IPS-11a (cell line): ENCODE data around the gene CD79A.

ENCODE experiments used
- H3K4me3 ChIP-seq: one replicate; pipeline ENCODE4 v1.5.1; 2013; ENCODE audit warnings: low read depth, low read length, control low read depth

Gene CD79A

GRCh38 chr19:41917676-41918075 lies 40.6 kb downstream of the CD79A start:
- H3K4me3 ChIP-seq, result no peak overlapping the region

- no peak overlapping the region for H3K4me3 ChIP-seq
These were observed 41.0 kb downstream of the CD79A start for GRCh38 chr19:41918095-41918494.

GRCh38 chr19:41918653-41919244 lies 41.7 kb downstream of the CD79A start:
- H3K4me3 ChIP-seq, result no peak overlapping the region

- H3K4me3 ChIP-seq, result no peak overlapping the region
These were observed 43.1 kb downstream of the CD79A start for GRCh38 chr19:41919948-41920712.

- H3K4me3 ChIP-seq, result no peak overlapping the region
These were observed 44.0 kb downstream of the CD79A start for GRCh38 chr19:41920882-41921576.

GRCh38 chr19:41921577-41922576 lies 44.8 kb downstream of the CD79A start:
- no peak overlapping the region for H3K4me3 ChIP-seq

- H3K4me3 ChIP-seq, result no peak overlapping the region
These were observed 45.5 kb downstream of the CD79A start for GRCh38 chr19:41922585-41922984.

- H3K4me3 ChIP-seq, result no peak overlapping the region
These were observed 46.1 kb downstream of the CD79A start for GRCh38 chr19:41923045-41923788.

- H3K4me3 ChIP-seq, result no peak overlapping the region
These were observed 47.4 kb downstream of the CD79A start for GRCh38 chr19:41924151-41925145.

- no peak overlapping the region for H3K4me3 ChIP-seq
These were observed 48.3 kb downstream of the CD79A start for GRCh38 chr19:41925208-41926003.

GRCh38 chr19:41926028-41926762 lies 49.1 kb downstream of the CD79A start:
- H3K4me3 ChIP-seq, result no peak overlapping the region

- H3K4me3 ChIP-seq, result no peak overlapping the region
These were observed 49.9 kb downstream of the CD79A start for GRCh38 chr19:41926763-41927496.

GRCh38 chr19:41927497-41928192 lies 50.6 kb downstream of the CD79A start:
- H3K4me3 ChIP-seq, result peak overlapping the region; percentile 34

GRCh38 chr19:41928221-41928683 lies 51.2 kb downstream of the CD79A start, which contains the start of gene ERFL:
TSS of gene ERFL (minus strand) at chr19:41928449. CDS start at chr19:41912919, 15,530 bp downstream.
- peak within 1 kb of the TSS; percentile 34 for H3K4me3 ChIP-seq

GRCh38 chr19:41928754-41929535 lies 51.9 kb downstream of the CD79A start:
- no peak overlapping the region for H3K4me3 ChIP-seq
